B cell (primary cell): ENCODE results near the gene MCF2L.

Source experiments
- EZH2 ChIP-seq: IDR thresholded peaks from 2 replicates; pipeline ENCODE4 v1.6.1; 2012; ENCODE audit warnings: borderline replicate concordance, low read depth, mild to moderate bottlenecking, moderate library complexity, low read length; ENCODE audit not compliant: insufficient read depth, poor library complexity, severe bottlenecking
- TF ChIP-seq, protein P1 (sequence below): fragments of 200-600 bp; IDR thresholded peaks from one replicate; pipeline ENCODE4 v1.8.0; 2022; ENCODE audit warnings: antibody characterized with exemption, mild to moderate bottlenecking

DNA sequence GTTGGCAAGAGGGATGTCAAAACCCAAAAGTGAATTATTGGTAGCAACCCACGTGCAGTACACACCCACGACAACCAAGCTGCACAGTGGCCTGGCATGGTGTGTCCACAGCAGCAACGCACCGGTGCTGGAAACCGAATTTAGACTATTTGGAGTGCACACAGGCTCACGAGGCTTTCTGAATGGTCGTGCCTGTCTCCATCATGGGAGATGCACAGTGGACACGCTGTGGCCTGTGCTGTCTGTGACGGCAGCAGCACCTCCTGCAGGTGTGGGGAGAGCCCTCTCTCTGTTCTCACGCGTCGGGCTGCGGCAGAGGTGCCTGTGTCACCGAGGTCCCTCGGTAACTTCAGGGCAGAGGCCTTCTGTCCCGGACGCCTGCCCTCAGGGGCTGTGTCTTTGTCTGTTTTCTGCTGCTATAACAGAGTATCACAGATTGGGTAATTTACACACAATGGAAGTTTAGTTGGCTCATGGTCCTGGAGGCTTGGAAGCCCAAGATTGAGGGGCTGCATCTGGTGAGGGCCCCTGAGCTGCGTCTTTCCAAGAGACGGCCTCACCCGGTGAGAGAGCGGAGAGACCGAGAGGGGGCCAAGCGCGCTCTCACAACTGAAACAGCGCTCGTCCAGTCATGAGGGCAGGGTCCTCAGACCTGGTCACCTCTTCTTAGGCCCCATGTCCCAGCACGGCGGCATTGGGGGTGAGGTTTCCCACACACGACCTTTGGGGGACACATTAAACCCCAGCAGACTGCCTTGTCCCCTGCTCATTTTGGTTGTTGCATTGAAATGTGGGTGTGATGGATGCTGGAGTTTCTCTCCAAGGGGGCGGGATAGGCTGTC is 9.1 kb upstream of the MCF2L start:
- TF ChIP-seq EZH2: no peak
- TF ChIP-seq, protein P1, sequence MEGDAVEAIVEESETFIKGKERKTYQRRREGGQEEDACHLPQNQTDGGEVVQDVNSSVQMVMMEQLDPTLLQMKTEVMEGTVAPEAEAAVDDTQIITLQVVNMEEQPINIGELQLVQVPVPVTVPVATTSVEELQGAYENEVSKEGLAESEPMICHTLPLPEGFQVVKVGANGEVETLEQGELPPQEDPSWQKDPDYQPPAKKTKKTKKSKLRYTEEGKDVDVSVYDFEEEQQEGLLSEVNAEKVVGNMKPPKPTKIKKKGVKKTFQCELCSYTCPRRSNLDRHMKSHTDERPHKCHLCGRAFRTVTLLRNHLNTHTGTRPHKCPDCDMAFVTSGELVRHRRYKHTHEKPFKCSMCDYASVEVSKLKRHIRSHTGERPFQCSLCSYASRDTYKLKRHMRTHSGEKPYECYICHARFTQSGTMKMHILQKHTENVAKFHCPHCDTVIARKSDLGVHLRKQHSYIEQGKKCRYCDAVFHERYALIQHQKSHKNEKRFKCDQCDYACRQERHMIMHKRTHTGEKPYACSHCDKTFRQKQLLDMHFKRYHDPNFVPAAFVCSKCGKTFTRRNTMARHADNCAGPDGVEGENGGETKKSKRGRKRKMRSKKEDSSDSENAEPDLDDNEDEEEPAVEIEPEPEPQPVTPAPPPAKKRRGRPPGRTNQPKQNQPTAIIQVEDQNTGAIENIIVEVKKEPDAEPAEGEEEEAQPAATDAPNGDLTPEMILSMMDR: no peak
